GM19455 (cell line): ENCODE data around the gene RGS6.

Source experiments
- ATAC-seq: cut with Tn5 transposase; IDR thresholded peaks from one replicate; pipeline ENCODE4 v1.9.1; 2021; ENCODE audit not compliant: unreplicated experiment

Gene RGS6

DNA sequence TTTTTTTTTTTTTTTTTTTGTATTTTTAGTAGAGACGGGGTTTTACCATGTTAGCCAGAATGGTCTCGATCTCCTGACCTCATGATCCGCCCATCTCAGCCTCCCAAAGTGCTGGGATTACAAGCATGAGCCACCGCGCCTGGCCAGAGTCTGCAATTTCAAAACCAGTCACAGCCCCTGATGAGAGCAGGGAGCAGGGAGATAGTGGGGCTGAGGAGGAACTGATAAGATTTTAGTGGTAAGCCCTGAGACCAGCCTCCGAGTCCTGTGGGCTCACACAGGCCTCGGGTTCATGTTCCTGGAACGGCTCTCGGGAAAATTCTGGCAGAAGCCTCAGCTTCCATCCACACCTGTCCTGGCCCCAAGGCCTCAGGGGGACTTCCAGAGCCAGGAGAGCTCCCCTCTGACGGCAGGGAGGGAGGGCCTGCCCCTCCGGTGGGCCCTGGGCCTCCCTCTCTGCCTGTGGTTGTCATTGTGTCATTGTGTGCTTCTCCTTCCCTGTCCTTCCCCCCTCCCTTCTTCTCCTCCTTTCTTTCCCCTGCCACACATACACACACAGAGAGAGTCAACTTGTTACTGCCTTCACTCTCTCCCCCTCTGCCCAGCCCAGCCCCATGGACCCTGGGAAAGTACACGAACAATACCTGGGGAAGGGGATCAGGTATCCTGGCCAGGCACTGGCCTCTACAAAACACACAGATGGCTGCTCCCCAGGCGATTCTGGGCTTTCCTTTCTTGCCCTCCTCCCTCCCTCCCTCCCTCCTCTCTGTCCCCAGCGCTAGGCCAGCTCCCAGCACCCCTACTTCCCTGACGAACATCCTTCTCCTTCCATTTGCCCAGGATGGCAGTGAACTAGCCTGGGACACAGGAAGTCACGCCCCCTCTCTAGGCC lies 667.6 kb downstream of the RGS6 start:
- no peak for ATAC-seq

DNA sequence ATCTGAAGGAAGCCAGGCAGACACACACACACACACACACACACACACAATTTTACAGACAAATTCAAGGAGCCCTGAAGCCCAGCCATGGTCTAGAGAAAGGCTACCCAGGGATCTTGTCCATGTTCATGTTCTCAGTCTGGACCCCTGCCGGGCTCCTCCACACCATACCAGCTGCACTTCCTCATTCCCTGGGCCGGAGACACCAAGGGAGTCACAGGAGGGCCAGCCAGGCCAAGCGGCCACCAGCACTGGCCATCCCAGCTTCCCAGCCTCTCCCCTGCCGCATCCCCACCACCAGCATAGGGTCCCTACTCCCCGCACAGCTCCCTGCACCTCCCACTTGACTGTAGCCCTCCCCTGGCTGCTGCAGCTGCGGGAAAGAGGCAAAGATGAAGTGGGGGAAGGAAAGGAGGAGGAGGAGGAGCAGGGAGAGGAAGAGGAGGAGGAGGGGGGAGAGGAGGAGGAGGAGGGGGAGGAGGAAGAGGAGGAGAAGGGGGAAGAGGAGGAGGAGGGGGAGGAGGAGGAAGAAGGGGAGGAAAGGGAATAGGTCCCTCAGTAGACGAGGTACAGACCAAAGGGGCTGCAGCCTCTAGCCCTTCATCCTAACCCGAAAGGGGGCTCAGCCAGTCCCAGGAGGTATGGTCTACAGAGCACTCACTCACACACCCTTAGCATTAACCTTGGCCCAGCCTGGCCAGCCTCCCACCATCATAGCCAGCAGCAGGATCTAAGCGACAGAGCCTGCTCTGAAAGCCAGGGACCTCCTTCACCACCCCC lies 668.5 kb downstream of the RGS6 start:
- ATAC-seq: no peak

DNA sequence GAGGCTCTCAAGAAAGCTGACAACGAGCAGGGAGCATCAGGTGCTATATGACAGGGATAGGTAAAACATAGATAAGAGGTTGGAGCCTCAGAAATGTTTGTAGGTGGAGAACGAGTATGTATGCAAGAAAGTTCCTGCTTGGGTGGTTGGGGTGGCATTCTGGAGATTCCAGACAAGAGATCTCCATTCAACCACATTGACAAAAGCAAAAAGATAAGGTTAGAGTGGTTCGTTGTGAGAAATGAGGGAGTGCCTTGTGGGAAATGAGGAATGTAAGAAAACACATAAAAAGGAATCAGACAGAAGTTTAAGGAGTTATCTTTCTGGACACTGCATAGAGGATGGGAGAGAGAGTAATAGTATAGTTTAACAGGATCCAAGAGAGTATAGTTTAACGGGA lies 671.4 kb downstream of the RGS6 start:
- no peak for ATAC-seq

DNA sequence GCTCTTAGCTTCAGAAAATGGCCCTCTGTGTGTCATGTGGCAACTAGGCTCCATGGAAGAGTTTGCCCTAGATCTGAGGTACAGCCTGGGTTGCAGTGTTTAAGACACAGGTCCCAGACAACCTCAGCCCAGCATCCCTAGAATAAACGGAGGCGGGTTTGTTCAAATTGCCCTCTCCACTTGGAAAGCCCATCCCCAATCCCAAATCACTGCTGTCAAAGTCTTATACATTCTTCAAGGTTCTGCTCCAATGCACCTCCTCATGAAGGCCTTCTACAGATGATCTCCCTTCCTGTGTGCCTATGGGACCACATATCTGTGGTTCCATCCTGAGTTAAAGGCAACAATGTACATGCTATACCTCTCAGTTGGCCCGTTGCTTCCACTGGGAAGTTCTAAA lies 671.9 kb downstream of the RGS6 start:
- ATAC-seq: no peak

DNA sequence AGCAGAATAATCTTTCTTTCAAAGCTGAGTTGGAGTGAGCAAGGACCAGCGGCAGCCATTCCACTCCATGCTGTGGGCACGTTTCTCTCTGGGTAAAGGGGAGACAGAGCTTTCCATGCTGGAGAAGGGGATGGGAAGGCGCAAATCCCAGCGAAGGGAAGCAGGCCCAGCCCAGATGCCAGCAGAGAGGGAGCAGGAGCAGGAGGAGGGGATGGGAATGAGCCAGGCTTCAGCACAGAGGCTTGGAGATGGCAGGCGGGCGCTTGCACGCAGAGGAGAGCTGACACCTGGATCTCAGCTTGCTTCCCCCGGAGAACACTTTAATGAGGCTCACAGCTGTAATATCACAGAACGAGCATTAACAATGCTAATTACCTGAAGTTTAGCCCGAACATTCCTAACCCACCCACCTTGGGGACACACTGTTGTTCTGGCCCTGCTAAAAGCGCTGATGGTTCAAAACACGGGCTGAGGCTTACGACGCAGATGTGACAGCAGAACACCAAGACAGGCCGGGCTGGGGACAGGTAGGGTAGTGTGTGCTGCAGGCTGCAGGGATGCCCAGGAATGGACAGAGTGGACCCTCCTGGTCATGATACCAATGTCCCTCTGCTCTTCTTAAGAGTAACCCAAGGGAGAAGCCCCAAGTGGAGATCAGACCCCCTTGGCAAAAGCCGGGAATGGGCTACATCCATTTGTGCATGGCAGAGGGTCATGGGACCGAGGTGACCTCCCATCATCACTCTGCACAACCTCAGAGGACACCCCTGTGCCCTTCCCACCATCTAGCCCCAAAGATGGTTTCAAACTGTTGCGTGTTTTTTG lies 673.1 kb downstream of the RGS6 start:
- no peak for ATAC-seq

DNA sequence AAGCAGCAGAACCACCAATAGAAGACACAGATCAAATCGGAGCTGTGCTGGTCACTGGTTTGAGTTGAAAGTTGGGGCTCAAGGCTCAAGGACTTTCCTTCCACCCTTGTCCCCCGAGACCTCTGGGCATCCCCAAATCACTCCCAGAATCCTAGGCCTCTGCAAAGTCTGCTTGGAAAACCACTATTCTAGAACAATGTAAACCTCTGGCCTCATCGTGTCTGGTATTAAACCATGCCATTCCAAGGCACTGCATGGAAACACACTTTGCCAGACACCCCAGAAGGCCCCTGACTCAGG lies 673.6 kb downstream of the RGS6 start:
- ATAC-seq: no peak

DNA sequence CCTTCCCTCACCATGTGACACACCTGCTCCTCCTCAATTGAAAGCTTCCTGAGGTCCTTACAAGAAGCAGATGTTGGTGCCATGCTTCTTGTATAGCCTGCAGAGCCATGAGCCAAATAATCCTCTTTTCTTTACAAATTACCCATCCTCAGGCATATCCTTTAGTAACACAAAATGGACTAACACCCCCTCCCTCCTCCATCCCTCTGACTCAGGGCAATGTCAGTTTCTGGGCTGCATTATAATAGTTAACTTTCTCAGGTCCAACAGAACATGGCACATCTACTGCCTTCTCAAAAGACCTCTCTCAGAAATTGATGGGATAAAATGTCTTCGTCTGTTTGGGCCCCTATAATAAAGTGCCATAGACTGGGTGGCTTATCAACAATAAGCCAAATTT lies 674.6 kb downstream of the RGS6 start:
- ATAC-seq: no peak

DNA sequence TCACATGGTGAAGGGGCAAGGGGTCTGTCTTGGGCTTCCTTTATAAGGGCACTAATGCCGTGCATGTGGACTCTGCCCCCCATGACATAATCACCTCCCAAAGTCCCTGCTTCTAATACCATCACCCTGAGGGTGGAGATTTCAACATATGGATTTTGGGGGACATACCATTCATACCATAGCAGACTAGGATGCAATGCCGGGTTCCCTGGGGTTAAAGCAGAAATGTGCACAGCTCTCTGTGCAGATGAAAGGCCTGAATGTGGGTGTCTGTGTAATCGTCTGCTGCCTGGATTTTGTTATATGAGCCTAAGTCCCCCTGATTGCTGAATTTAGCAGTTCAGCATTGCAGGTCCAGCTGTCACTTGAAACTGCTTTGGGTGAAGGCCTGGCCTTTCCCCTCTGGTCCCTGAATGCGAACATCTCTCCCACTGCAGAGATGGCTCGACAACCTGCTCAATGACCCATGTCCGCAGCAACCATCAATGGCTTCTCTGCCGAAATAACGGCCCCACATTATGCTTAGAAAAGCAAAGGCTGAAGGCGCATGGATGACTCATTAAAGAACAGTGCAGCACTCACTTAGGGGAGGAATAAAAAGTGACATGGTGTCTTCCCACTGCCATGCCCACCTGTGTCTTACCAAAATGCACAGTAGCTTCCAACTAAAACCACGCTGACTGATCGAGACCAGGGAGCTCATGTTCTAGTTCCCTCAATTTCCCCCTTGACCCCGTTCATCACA lies 675.3 kb downstream of the RGS6 start:
- ATAC-seq: no peak

DNA sequence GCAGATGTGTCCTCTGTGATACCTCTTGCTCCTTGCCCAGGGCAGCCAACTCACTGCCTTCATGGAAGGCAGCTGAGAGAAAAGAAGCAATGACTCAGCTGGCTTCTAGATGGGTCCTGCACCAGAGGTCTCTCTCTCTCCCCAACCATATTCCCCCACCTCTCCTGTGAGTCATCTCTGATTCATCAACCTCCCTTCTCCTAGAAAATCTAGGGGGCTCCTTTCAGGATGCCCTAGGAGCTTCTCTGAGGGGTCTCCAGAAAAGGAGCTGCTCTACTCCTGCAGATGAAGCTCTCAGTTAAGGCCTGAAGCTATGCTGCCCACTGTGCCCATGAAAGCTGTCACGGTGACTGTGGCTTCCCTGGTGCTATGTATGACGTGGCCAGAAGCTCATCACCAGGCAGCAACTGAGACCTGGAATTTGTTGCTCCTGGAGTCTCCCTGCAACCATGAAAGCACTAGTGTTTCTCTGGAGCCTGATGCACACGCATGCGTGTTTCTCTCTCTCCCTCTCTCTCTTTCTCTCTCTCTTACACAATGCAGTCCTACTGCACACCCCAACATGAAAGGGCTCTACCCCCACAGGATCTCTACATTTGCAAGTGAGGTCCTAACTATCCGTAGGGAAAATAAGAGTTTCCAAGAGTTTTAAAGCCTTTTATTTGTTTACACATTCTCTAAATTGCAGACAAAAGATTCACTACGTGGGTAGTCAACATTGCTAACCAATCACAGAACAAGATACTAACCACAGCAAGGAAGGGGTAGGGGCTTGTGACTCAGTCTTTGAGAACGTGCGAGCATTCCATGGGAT lies 676.4 kb downstream of the RGS6 start:
- no peak for ATAC-seq

DNA sequence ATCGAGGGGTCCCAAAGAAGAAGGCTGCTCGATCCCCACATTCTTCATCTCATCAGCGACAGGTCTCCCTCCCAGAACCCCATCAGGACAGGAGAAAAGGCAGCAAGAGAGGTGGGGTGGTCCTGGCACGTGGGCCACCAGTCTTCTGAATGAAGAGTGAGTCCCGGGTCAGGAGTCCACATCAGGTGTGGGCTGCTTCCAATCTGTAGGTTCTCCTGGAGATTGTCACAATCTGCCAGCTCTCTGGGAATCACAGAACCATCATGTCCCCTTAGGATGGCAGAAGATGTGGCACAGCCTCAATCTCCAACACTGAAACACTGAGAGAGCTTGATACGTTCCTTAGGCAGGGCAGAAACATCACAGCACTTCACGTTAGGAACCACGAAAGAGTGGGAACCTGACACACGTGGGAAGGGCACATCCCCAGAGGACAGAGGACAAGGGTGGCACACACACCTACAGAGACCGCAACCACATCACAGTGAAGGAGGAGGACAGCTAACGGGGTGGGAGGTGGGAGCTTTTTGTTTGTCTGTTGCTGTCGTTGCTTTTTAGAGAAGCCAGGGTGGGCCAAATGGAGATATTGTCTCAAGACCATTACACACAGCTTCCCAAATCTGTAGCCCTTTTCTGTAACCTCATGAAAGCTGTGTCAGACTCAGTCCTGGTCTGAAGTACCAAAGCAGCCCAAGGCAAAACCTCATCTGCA lies 677.1 kb downstream of the RGS6 start:
- ATAC-seq: no peak

DNA sequence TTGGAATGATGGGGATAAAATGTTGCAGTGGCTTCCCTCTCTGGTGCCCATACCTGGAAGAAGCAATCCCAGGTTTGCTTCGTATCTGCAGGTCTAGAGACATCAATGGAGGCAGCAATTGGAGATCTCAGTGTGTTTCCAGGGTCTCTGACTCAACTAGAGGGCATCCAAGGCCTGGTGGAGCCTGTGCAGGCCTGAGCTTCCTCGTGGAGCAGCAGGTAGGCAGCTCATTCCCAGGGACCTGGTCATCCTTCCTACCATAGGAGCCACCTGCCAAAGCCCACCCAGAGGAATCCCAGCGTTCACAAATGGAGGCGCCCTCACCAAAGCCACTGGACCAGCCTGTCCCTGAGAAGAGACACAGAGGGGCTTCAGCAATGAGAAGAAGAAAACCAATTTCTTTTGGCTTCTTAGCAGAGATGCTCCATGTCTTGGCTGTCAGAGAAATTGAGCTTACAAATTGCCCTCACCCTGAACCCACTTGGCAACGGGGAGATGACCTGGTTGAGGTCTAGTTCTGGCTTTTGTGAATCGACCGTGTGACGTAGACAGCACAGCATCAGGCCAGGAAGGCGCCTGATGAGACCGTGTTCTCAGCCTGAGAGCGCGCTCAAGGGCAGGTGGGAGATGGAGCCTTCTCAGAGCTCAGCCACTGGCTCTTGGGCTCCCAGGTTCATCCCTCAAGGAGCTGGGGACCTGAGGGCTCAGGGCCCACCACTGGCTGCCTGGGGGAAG lies 678.0 kb downstream of the RGS6 start:
- no peak for ATAC-seq

DNA sequence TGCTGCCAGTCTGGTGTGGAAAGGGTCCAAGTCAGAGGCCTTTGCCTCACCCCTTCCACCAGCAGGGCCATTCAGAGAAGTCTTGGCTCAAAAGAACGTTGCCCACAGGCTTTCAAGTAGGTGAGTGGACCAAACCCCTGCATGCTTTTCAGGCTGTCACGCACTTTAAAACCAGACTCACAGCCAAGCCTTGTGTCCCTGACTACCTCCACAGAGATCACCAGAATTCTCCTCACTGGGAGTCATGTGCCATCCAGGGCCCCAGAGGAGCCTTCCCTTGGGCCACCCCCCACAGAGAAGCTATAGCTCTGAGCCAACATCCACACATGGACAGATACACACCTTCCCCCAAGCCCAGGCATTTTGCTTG lies 678.6 kb downstream of the RGS6 start:
- no peak for ATAC-seq

DNA sequence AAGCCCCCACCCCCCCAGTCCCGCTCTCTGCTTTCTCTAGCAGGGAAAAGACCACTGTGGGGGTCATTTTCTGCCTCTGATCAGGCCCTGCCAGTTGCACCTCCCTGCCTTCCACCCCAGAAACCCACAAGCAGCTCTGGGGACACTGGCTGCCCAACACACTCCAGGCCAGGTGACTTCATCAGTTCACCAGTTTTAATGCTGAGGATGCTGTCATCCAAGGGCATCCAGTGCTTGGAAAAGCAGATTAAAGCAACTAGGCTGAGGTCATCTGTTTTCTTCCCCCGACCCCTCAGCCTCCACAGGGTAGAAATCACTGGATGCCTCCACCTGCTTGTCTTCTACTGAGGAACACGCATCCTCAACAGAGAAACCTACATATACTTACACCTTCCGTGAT lies 679.3 kb downstream of the RGS6 start:
- ATAC-seq: no peak

DNA sequence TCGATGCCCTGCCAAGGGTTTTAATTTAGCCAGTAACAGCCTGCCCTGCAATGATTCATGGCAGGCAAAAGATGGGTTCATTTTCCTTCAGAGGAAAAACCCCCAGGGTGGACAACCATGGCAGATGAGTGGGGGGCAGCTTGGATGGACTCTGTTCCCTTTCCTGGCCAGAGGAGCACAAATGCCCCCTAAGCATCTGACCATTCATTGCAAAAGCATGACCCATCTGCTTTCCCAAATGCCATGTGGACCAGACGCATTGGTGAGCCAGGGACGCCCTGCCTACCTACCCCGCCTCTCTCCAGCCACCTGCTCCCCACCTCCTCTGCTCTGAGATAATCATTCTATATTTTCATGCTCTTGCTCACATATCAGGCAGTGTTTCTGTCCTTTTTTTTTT lies 679.8 kb downstream of the RGS6 start:
- ATAC-seq: no peak

DNA sequence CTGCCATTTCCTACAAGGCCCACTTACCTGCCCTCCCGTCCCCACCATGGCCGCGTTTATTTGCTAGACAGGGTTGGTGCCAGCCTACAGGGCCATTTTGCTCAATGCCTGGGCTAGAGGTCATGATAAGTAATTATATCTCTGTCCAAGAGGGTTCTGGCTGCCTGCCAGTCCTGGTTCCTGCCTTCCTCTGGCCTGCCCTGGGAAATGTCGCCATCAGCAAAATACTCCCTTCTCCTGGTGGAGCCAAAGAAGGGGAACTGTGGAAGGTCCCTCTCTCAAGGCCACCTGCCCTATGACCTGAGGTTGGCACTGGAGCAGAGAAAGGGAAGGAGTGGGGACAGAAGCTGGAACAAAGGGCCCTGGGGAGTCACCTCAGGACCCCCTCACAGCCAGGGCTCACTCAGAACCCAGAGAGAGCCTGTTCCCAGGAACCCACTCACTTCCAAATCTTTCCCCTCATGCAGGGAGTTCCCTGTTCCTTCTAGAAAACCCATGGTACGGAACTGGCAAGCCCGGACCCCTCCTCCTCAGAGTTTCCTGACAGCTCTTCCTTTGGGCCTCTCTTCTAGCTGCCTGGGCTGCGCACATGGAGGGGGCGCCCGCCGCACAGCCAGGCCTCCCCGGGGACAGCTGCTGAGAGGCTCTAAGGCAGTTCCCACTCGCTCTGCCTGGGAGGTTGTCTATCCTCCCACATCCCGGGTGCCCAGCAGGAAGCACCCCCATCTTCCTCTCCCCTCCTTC lies 681.2 kb downstream of the RGS6 start:
- ATAC-seq: no peak

DNA sequence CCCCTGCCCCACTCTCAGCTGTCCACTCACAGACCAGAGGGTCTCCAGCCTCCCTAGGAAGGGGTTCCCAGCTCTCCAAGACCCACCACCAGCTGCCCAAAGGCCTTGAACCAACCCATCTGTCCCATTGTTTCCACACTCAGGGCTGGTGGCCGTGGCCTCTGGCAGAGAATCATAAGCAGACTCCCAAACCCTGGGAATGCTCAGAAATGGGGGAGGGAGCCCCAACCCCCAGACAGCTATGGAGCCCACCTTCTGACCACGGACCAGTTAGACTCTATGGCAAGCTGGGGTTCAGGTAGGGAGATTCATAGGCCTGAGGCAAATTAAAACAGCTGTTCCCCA lies 681.7 kb downstream of the RGS6 start:
- ATAC-seq: no peak

DNA sequence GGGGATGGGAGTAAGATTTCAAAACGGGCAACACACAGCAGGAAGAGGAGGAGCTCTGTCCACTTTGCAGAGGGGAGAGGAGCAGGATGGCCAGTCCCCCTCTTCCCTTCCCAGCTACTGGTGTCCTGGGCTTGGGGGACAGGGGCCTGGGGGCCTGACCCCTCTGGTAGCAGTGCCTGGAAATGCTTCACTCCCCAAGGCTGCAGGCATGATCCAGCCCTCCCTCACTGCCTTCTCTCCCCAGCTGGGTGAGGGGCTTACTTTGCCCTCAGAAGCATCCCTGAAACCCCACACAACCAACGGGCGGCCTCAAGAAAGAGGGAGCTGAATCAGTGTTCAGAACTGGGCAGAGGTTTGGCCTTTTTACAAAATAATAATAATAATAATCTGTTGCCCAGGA lies 682.1 kb downstream of the RGS6 start:
- ATAC-seq: no peak

DNA sequence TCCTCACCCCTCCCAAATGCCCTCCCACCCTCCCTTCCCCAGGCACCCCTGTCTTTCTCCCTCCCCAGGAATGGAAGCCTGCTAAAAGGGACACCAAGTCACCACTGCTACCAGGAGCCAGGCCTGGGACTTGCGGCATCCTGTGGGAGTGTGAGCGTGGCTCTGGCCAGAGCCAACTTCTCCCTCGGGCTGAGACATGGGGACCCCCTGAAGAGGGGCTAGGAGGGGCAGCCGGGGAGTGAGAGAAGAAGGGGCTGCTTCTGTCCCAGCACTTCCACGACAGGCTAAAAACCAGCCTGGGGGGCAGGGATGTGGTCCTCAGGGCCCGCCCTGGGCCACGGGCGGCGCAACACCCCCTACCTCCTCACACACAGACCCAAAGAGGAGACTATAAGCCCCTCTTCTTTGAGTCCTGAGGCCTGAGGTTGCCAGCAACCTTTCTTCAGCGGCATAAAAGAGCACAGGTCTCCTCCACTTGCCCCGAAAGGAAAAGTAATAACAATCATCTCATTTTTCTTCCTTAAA lies 682.7 kb downstream of the RGS6 start:
- no peak for ATAC-seq
